DMS153 treated with DMSO at 0.1 percent for 48 hours (cell line): ENCODE data around the gene LPP.
"Not testable (repeated sequence)": the region's sequence is repeated elsewhere in the genome, so short reads cannot be mapped to it uniquely, and the experiment has no call there.

Experiments used
- DNase-seq: peaks from one replicate; lab custom pipeline; 2025; ENCODE audit not compliant: unreplicated experiment; lab: John Stamatoyannopoulos, UW

The LPP gene

GRCh38 chr3:188431553-188431952 is 277.6 kb downstream of the LPP start:
- DNase-seq: no peak

- DNase-seq: no peak
Observed at GRCh38 chr3:188432802-188433520, 279.0 kb downstream of the LPP start.

DNA sequence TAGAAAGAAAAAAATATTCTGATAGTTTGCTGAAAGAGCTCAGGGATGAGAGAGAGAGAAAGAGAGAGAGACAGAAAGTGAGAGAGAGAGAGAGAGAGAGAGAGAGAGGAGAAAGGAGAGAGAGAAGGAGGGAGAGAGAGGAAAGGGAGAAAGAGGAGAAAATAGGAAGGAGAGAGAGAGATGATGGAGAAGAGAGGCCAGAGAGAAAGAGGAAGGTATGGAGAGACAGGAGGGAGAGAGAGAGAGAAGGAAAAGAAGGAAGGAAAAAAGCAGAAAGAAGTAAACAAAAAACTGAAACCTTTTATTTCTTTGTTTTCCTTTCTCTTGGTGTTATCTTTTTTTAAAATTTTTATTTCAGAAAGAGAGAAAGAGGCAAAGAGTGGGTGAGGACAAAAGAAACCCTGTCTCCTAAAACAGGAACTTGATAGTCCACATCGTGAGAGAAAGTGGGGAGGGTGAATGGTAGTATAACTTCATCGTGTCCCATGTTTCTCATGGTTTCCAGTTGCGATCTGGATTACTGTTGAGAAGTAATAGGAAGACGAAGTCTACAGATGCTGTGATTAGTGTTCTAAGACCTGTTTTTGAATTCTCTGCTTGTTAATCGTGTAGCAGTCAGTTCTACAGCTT is 279.7 kb downstream of the LPP start:
- no peak for DNase-seq

- DNase-seq: no peak
Observed at GRCh38 chr3:188434594-188434993, 280.6 kb downstream of the LPP start.

GRCh38 chr3:188435266-188435665 is 281.3 kb downstream of the LPP start:
- DNase-seq: no peak

- DNase-seq: no peak
Observed at GRCh38 chr3:188437926-188438325, 284.0 kb downstream of the LPP start.

DNA sequence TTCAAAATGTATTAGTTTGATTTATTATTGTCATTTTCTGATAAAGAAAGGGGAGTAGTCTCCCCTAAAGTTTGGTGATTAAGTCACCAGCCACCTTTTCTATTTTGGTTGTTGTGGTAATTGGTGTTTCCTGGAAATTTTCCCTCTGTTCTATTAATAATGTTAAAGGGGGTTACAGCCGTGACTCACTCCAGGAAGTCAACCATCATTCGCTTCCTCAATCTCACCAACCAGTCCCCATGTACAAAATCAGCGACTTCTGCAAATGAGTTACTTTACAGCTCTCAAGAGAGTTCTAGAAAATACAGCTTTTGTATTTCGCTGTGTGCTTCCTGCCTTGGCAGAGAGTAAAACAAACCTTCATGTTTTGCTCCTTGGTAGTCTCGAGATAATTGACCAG is 285.1 kb downstream of the LPP start:
- no peak for DNase-seq

- no peak for DNase-seq
Observed at GRCh38 chr3:188440340-188440972, 286.5 kb downstream of the LPP start.

DNA sequence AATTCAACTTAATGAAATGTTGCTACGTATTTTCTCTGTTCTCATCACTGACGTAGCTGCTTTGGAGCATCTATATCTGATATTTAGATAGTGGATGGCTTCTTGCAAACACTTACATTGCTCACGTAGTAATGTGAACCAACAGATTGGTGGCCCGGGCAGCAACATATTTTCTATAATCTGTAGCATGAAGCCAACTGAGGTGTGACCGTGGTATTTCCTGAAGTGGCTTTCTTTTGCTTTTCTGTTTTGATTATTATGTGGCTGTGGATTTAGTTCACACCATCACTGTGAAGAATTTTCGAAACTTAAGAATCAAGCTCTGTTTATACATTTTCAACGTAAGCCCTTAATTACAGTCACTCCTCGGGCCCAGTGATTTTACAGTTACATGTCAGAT is 288.5 kb downstream of the LPP start:
- no peak for DNase-seq

- DNase-seq: not testable (repeated sequence)
Observed at GRCh38 chr3:188445175-188445574, 291.2 kb downstream of the LPP start.

DNA sequence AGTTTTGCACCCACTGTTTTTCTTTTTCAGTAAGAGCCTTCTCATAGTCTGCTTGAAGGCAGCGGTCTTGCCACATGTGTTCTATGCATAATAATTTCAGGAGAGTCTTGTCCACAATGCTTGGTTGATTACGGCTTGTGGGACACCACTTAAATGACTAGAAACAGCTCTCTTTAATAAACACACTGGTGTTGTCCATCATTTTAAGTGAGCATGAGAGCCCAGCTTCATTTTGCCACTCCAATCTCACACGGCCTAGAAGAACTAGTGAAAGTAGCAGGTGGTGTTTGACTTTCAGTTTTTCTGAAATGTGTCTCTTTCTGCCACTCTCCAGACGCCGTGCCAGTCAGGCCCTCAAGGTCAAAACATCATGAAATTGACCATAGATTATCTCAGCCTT is 292.1 kb downstream of the LPP start:
- DNase-seq: no peak

GRCh38 chr3:188446766-188447165 is 292.8 kb downstream of the LPP start:
- no peak for DNase-seq

- DNase-seq: no peak
Observed at GRCh38 chr3:188448813-188449212, 294.9 kb downstream of the LPP start.

GRCh38 chr3:188449421-188449820 is 295.5 kb downstream of the LPP start:
- no peak for DNase-seq

- no peak for DNase-seq
Observed at GRCh38 chr3:188452158-188452772, 298.3 kb downstream of the LPP start.

DNA sequence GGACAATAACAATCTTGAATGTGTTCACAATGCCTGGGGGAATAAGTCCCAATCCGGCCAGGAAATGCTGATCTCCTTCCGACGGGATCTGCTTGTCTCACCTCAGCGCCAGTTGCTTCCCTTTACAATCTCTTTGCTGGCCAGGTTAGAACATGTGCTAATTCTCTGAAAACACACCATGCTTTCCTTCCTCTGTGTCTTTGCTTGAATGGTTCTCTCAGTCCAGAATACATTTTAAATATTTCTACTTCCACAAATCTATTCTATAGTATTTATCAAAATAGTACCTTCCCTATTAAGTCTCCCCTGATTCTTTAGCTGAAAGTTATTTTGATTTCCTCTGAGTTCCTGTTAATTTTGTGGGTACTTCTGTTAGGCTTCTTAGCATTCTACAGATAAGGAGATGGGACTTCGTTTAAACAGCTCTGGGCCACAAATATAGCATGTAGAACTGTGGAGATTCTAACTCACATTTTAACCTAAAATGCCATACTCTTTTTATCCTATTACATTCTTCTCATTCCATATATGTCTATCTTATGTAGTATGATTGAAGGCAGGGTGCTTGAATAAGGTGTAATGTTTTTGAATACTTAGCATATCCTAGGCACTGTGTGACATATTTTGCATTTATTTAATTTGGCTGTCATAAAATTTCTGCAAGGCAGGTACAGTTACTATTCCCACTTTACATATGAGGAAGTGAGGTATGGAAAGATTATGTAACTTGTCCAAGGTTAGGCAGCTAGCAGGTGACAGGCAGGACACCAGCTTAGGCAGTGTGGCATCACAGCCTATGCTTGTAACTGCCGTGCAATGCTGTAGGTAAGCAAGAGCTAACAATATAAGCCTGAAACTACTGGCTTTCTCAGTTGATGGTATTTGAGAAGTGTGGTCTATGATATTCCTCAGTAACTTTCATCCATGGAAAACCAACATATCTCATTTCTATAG is 299.8 kb downstream of the LPP start:
- no peak for DNase-seq

GRCh38 chr3:188455748-188456147 is 301.8 kb downstream of the LPP start:
- DNase-seq: no peak

- no peak for DNase-seq
Observed at GRCh38 chr3:188458756-188459155, 304.8 kb downstream of the LPP start.

DNA sequence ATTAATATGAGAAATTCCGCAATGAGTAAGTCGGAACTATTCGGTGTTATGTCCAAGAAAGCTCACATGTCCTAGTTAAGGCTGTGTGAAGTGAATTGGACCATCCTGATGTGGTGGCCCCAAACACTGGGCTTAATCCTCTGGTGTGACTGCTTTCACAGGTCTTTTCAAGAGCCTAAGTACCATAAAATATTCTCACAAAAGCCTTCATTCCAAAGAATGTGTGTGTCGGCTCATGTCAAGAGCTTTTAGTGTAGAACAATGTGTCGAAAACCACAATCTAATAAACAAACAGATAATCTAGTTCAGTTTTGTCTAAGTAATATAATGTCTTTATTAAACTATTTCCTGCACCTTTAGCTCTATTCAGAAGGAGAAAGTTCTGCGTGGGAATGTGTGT is 311.4 kb downstream of the LPP start:
- no peak for DNase-seq

DNA sequence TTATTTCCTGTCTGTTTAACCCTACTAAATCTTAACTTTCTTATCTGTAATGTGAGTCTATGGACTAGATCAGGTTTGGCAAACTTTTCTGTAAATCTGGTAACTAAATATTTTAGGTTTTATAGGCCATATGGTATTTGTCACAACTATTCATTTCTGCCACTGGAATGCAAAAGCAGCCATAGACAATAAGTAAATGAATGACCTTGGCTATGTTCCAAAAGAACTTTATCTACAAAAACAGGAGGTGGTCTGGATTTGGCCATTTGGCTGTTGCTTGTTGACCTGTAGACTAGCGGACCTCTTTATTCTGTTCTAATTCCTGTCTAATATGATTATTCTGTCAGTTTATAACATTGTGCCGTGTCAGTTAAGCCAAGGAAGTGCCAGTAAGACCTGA is 314.2 kb downstream of the LPP start:
- peak; percentile 8 for DNase-seq

GRCh38 chr3:188468662-188469061 is 314.7 kb downstream of the LPP start:
- peak; percentile 28 for DNase-seq
